Transverse colon (tissue), 3 donors: ENCODE measurements around the gene EYS.

Experiments
- CTCF ChIP-seq, 5 experiments: fragments of 200-600 bp in 3 of 5; fragments of 450-650 bp in 2 of 5; sonication (generic) in 3 of 5; IDR thresholded peaks; 1 replicate in 2 of 5; 2 replicates in 3 of 5; pipeline ENCODE4 v1.5.1; 2016 to 2017; ENCODE audit warnings: antibody characterized with exemption in 5 of 5, inconsistent platforms in 3 of 5, mild to moderate bottlenecking in 2 of 5, moderate library complexity in 1 of 5
- POLR2A ChIP-seq: fragments of 450-650 bp; IDR thresholded peaks from one replicate; pipeline ENCODE4 v1.6.1; 2016; ENCODE audit warnings: antibody characterized with exemption, mild to moderate bottlenecking, moderate library complexity

DNA sequence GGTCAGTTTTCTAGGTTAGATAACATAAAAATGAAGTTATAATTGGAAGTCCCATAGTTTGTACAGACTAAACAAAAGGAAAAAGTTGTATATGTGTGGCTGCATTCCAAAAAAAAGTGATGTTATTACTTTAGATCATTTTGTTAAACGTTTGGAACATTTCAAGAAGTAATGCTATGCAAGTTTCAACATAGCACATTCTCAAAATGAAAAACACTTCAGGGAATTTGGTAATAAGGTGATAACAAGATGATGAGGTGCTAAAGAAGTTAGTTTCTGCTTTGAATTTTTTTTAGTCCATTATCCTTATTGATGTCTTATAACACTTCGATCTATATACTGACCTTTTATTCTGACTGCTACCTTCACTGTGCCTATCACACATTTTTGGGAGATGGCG lies 1820.7 kb downstream of the EYS start:
- TF ChIP-seq CTCF (IDR thresholded peaks at IDR 0.05) (no peak), POLR2A (no peak)
